MM.1S (cell line): ENCODE measurements around the gene ARID1A.

Experiments
- DNase-seq: peaks from one replicate; pipeline ENCODE4 v3.0.0-alpha.2; 2015
- H2AFZ ChIP-seq: fragments of 300-600 bp; sonication (generic); 2 replicates; pipeline ENCODE4 v1.6.0; 2016; ENCODE audit warnings: antibody characterized with exemption, low read length
- H3F3A ChIP-seq: fragments of 300-600 bp; sonication (generic); 2 replicates; pipeline ENCODE4 v1.6.1; 2016; ENCODE audit warnings: mild to moderate bottlenecking, antibody characterized with exemption, low read length, moderate library complexity, mixed read lengths; ENCODE audit not compliant: insufficient read depth
- H3K27ac ChIP-seq: fragments of 300-600 bp; sonication (generic); 2 replicates; pipeline ENCODE4 v1.5.1; 2016; ENCODE audit warnings: mild to moderate bottlenecking, low read length
- H3K27me3 ChIP-seq: fragments of 300-600 bp; sonication (generic); replicated peaks from 2 replicates; pipeline ENCODE4 v1.6.0; 2016; ENCODE audit warnings: low read length; ENCODE audit not compliant: insufficient read depth
- H3K36me3 ChIP-seq: fragments of 300-600 bp; sonication (generic); replicated peaks from 2 replicates; pipeline ENCODE4 v1.6.1; 2016; ENCODE audit warnings: mild to moderate bottlenecking, low read length, mixed read lengths; ENCODE audit not compliant: insufficient read depth
- H3K4me1 ChIP-seq: fragments of 300-600 bp; sonication (generic); 2 replicates; pipeline ENCODE4 v1.6.1; 2016; ENCODE audit warnings: low read length, mixed read lengths
- H3K4me2 ChIP-seq: fragments of 300-600 bp; sonication (generic); 2 replicates; pipeline ENCODE4 v1.6.0; 2016; ENCODE audit warnings: low read depth, low read length
- H3K4me3 ChIP-seq: fragments of 300-600 bp; sonication (generic); 2 replicates; pipeline ENCODE4 v1.5.1; 2016; ENCODE audit warnings: low read length, mixed read lengths
- H3K79me2 ChIP-seq: fragments of 300-600 bp; sonication (generic); 2 replicates; pipeline ENCODE4 v1.6.1; 2016; ENCODE audit warnings: mixed run types, low read length, mixed read lengths
- H3K9ac ChIP-seq: fragments of 300-600 bp; sonication (generic); 2 replicates; pipeline ENCODE4 v1.6.1; 2016; ENCODE audit warnings: low read length, mixed read lengths
- H3K9me2 ChIP-seq: fragments of 300-600 bp; sonication (generic); replicated peaks from 2 replicates; pipeline ENCODE4 v1.6.1; 2016; ENCODE audit warnings: mild to moderate bottlenecking, low read length, mixed read lengths; ENCODE audit not compliant: insufficient read depth
- H3K9me3 ChIP-seq: fragments of 300-600 bp; sonication (generic); replicated peaks from 2 replicates; pipeline ENCODE4 v1.6.1; 2016; ENCODE audit warnings: mild to moderate bottlenecking, low read length, mixed read lengths; ENCODE audit not compliant: insufficient read depth
- H4K20me1 ChIP-seq: fragments of 300-600 bp; sonication (generic); 2 replicates; pipeline ENCODE4 v1.6.1; 2016; ENCODE audit warnings: mild to moderate bottlenecking, low read length, moderate library complexity, mixed read lengths; ENCODE audit not compliant: insufficient read depth
- EZH2 ChIP-seq: fragments of 300-600 bp; sonication (generic); optimal IDR thresholded peaks from 2 replicates; pipeline ENCODE3; 2017; ENCODE audit warnings: low read depth, mild to moderate bottlenecking, antibody characterized with exemption, low read length, mixed read lengths
- EZH2phosphoT487 ChIP-seq: fragments of 300-600 bp; sonication (generic); IDR thresholded peaks from 2 replicates; pipeline ENCODE4 v1.6.1; 2018; ENCODE audit warnings: antibody characterized with exemption, low read length
- TF ChIP-seq, protein P1 (sequence below): fragments of 300-600 bp; sonication (generic); IDR thresholded peaks from 2 replicates; pipeline ENCODE4 v1.5.1; 2016; ENCODE audit warnings: antibody characterized with exemption, low read length, mixed read lengths

ARID1A gene

DNA sequence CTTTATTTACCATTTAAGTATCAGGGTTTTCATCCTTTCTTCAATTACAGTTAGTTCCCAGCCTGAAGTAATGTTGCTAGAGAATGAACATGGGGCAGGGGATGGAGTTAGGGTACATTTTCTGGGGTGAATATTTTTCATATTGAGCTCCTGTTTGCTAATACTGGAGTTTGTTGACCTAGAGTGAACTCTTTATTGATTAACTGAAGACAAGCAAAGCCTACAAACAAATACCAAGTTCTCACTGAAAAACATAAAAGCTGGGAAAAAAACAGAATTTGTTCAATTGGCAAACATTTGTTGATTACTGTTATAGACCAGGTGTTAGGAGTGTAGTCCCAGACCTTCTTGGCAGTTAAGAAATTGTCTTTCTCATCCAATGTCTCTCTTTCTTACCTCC lies 63.7 kb downstream of the ARID1A start:
- no peaks in the 10 kb centered on the region for H3K9me3 ChIP-seq
- H3F3A ChIP-seq: no peaks in the 10 kb centered on the region
- H3K27me3 ChIP-seq: no peaks in the 10 kb centered on the region
- no peaks in the 10 kb centered on the region for H3K4me1 ChIP-seq
- no peaks in the 10 kb centered on the region for H4K20me1 ChIP-seq
- TF ChIP-seq EZH2 (no peak), EZH2phosphoT487 (no peak)
- TF ChIP-seq, protein P1, sequence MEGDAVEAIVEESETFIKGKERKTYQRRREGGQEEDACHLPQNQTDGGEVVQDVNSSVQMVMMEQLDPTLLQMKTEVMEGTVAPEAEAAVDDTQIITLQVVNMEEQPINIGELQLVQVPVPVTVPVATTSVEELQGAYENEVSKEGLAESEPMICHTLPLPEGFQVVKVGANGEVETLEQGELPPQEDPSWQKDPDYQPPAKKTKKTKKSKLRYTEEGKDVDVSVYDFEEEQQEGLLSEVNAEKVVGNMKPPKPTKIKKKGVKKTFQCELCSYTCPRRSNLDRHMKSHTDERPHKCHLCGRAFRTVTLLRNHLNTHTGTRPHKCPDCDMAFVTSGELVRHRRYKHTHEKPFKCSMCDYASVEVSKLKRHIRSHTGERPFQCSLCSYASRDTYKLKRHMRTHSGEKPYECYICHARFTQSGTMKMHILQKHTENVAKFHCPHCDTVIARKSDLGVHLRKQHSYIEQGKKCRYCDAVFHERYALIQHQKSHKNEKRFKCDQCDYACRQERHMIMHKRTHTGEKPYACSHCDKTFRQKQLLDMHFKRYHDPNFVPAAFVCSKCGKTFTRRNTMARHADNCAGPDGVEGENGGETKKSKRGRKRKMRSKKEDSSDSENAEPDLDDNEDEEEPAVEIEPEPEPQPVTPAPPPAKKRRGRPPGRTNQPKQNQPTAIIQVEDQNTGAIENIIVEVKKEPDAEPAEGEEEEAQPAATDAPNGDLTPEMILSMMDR: no peak
- no peak for DNase-seq
- H3K4me2 ChIP-seq: no peak overlapping the region
- H3K36me3 ChIP-seq: peaks cover 30% of the 10 kb centered on the region
- no peak overlapping the region for H2AFZ ChIP-seq
- no peak overlapping the region for H3K4me3 ChIP-seq
- no peak overlapping the region for H3K27ac ChIP-seq
- H3K9me2 ChIP-seq: no peaks in the 10 kb centered on the region
- peaks cover 95% of the 10 kb centered on the region for H3K79me2 ChIP-seq
- H3K9ac ChIP-seq: no peak overlapping the region

DNA sequence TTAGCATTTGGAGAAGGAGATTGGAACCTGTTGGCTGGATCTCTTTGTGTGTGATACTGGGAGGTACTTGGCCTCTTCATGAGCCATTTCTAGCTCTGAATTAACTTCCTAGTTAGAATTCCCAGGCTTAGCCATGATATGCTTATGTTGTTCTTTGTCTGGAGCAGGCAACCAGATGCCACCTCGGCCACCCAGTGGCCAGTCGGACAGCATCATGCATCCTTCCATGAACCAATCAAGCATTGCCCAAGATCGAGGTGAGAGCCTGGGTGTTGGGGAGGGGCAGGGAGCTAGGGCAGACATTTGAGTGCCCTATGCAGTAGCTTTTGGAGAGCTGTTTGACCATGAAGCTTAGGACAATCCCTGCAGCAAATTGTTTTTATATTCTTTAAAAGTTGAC lies 65.4 kb downstream of the ARID1A start:
- Histone ChIP-seq H4K20me1 (no peaks in the 10 kb centered on the region), H3K36me3 (peaks cover 32% of the 10 kb centered on the region), H3K79me2 (peaks cover 85% of the 10 kb centered on the region), H3K9me2 (no peaks in the 10 kb centered on the region), H3K4me1 (no peaks in the 10 kb centered on the region), H3K9ac (no peak overlapping the region), H3K27me3 (no peaks in the 10 kb centered on the region), H3F3A (no peaks in the 10 kb centered on the region), H3K4me3 (no peak overlapping the region), H2AFZ (no peak overlapping the region), H3K9me3 (no peaks in the 10 kb centered on the region), H3K27ac (no peak overlapping the region), H3K4me2 (no peak overlapping the region)
- TF ChIP-seq, protein P1: no peak; the same call in 1 of the 2 replicates
- TF ChIP-seq EZH2 (no peak), EZH2phosphoT487 (no peak)
- DNase-seq: no peak

DNA sequence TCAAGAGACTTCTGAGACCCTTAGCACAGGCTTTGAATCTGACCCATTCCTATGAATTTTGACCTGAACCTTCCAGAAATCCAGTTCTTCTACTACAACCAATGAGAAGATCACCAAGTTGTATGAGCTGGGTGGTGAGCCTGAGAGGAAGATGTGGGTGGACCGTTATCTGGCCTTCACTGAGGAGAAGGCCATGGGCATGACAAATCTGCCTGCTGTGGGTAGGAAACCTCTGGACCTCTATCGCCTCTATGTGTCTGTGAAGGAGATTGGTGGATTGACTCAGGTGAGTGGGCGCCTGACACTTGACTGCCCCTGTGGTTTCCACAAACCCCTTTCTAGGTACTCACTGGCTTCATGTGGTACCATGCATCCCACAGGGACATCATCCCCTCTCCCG lies 71.9 kb downstream of the ARID1A start:
- Histone ChIP-seq H3K4me2 (no peak overlapping the region), H3K4me3 (no peak overlapping the region), H3K9me3 (no peaks in the 10 kb centered on the region), H3K9me2 (no peaks in the 10 kb centered on the region), H3K4me1 (no peaks in the 10 kb centered on the region), H3K27ac (no peak overlapping the region), H3K27me3 (no peaks in the 10 kb centered on the region), H3F3A (no peaks in the 10 kb centered on the region), H3K79me2 (peaks cover 75% of the 10 kb centered on the region), H4K20me1 (no peaks in the 10 kb centered on the region), H2AFZ (no peak overlapping the region), H3K9ac (no peak overlapping the region), H3K36me3 (peaks cover 36% of the 10 kb centered on the region)
- TF ChIP-seq EZH2phosphoT487: no peak
- TF ChIP-seq, protein P1: no peak
- no peak for TF ChIP-seq EZH2
- DNase-seq: no peak

DNA sequence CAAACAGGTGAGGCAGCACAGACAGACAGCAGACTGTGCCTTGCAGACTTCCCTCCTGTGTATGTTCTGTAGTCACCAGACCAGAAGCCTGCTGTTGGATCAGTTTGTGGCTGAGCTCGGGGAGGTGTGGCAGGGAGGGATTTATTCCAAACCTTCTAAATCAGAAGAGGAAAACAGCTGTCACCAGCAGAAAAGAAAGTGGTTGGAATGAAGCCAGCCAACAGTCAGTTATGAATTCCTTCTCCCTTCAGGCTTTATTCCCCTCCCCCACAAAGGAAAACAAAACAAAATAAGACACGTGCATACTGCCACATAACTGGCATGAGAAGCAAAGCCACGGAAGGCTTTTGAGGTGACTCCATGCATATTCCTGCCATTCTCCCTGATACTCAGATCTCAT lies 72.9 kb downstream of the ARID1A start:
- no peak for TF ChIP-seq EZH2
- TF ChIP-seq, protein P1: no peak
- TF ChIP-seq EZH2phosphoT487: no peak
- H3K27me3 ChIP-seq: no peaks in the 10 kb centered on the region
- H3K9me3 ChIP-seq: no peaks in the 10 kb centered on the region
- no peaks in the 10 kb centered on the region for H3F3A ChIP-seq
- H3K4me3 ChIP-seq: no peak overlapping the region
- H3K9me2 ChIP-seq: no peaks in the 10 kb centered on the region
- peaks cover 31% of the 10 kb centered on the region for H3K36me3 ChIP-seq
- no peak overlapping the region for H3K9ac ChIP-seq
- H3K79me2 ChIP-seq: peaks cover 77% of the 10 kb centered on the region
- H4K20me1 ChIP-seq: no peaks in the 10 kb centered on the region
- no peak overlapping the region for H3K27ac ChIP-seq
- no peak for DNase-seq
- no peak overlapping the region for H3K4me2 ChIP-seq
- no peaks in the 10 kb centered on the region for H3K4me1 ChIP-seq
- H2AFZ ChIP-seq: no peak overlapping the region
